HG03095 (cell line): ENCODE measurements around the gene RPIA.
"Not testable (repeated sequence)": the region's sequence is repeated elsewhere in the genome, so short reads cannot be mapped to it uniquely, and the experiment has no call there.

ENCODE experiments used
- ATAC-seq: cut with Tn5 transposase; IDR thresholded peaks from one replicate; pipeline ENCODE4 v1.9.1; 2021; ENCODE audit warnings: moderate library complexity; ENCODE audit not compliant: unreplicated experiment

The RPIA gene

DNA sequence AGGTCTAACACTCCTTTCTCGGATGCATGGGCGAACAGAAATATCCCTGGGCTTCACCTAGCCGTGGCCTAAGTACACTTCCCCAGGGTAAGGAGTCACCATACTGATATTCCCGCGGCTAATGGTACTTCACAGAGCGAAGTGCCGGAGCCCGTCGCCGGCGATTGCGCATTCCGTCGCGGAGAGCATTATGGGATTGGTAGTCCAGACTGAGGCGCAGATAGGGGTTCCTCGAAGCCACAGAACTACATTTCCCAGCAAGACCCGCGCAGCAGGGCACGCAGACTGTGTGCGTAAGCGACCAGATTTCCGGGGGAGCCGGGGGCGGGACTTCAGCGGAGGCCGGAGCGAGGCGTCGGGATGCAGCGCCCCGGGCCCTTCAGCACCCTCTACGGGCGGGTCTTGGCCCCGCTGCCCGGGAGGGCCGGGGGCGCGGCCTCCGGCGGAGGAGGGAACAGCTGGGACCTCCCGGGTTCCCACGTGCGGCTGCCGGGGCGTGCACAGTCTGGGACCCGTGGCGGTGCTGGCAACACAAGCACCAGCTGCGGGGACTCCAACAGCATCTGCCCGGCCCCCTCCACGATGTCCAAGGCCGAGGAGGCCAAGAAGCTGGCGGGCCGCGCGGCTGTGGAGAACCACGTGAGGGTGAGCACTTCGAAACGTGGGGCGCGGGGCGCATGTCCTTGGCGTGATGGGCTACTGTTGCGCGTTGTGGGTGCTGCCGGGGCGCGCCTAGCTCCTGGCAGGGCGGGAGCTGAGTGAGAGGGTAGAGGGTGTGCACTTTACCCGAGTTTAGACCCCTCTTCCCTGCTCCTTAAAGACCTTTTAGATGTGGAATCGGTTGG lies at the start of gene RPIA:
TSS of gene RPIA (plus strand) at position 335 of the 845 bp plus-strand sequence. CDS start at position 361, 26 bp downstream.
- peak; percentile 95 for ATAC-seq

DNA sequence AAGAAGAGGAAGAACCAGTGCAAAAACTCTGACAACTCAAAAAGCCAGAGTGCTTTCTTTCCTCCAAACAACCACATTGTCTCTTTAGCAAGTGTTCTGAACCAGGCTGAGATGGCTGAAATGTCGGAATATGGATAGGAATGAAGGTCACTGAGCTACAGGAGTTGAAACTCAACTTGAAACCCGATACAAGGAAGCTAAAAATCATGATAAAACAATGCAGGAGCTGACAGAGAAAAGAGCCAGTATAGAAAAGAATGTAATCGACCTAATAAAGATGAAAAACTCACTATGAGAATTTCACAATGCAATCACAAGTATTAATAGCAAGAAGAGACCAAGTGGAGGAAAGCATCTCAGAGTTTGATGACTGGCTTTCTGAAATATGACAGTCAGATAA lies 49.2 kb upstream of the RPIA start:
- ATAC-seq, result no peak

DNA sequence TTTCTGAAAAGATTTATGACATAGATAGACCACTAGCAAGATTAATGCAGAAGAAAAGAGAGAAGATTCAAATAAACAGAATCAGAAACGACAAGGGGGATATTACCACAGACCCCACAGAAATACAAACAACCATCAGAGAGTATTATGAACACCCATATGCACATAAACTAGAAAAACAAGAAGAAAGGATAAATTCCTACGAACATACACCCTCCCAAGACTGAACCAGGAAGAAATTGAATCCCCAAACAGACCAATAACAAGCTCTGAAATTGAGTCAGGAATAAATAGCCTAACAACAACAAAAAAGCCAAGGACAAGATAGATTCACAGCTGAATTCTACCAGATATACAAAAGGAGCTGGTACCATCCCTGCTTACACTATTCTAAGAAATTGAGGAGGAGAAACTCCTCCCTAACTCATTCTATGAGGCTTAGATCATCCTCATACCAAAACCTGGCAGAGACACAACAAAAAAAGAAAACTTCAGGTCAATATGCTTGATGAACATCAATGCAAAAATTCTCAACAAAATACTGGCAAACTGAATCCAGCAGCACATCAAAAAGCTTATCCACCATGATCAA lies 46.1 kb upstream of the RPIA start:
- not testable (repeated sequence) for ATAC-seq

DNA sequence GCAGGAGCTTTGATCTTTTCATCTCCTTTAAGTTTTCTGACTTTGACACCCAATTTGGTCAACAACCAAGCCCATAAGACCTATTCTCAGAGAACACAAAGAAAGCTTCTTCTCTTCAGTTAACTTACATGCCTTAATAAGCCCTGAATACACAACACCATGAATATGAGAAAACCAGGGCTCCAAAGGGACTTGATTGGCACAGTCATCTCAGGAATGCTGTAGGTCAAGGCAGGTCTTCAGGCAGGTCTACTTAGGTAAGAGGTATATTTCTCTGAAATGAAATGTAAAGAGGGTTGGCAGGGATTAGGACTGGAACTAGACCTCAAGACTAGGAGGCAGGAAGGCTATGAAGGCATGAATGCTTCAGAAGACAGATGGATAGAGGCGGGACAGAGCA lies 39.8 kb upstream of the RPIA start:
- no peak for ATAC-seq

DNA sequence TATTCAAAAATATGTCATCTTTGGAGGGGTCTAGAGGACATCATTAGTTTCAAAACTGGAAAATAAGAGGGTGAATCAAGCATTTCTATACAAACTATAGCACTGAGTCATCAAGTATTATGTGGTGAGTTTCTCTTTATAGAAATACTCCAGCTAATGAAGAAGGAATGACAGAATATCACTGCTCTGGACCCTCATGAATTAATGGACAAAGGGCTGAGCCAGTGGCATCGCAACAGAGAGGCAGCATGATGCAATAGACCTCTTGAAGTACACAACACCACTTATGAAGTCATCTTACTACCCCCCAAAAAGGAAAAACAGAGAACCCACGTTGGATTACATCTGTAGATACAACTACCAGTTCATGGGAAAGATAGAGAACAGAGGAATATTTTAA lies 36.8 kb upstream of the RPIA start:
- ATAC-seq, result no peak

DNA sequence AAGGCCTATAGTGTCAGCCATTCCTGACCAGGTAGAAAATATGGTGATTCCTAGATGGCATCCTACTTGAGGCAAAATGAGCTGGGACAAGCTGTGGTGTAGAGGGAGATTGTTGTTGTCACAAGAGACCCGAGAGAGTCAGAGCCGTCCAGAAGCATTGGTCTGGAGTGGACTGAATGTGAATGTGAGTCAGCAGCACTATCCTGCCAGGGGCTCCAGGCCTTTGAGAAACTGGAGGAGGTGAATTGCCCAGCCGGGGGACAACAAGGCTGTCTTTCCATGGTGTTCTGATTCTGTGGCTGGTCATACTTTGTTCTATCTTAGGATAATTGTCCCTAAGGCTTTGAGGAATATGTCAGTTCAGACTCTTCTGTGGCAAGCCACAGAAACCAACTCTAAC lies 34.8 kb upstream of the RPIA start:
- ATAC-seq, result no peak

DNA sequence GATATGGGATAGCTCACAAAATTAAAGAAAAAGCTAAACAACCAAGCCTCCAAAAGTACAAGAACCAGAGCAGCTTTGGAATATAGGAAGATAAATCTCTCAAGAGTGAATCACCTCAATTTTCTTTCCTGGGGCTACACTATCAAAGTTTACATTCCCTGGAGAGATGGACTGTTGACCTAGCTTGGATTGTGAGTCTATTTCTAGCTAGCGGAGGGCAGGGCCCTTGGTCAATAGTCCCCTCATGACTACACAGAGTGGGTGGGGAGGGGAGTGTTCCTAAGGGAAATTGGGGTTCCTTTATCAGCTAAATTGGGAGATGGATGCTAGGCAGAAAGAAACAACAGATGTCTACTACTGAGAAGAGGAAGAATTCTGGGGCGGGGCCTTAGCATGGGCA lies 34.3 kb upstream of the RPIA start:
- no peak for ATAC-seq

DNA sequence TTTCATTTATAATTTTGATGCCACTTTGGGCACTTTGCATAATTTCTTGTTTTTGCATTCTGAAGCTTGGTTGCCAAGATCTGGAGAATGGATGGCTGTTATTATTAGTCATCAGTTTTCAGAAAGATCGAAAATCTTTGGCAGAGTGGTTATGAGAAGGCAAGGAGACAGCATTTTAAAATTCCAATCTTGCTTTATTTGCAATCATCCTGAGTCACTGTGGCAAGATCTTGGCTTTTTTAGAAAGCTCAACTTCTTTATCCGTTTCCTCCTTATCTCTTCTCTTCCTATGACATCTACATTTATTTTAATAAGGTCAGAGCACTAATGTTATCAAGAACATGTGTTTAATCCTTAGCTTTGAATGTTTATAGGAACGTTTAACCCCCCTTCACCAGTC lies 33.1 kb upstream of the RPIA start:
- ATAC-seq, result no peak

DNA sequence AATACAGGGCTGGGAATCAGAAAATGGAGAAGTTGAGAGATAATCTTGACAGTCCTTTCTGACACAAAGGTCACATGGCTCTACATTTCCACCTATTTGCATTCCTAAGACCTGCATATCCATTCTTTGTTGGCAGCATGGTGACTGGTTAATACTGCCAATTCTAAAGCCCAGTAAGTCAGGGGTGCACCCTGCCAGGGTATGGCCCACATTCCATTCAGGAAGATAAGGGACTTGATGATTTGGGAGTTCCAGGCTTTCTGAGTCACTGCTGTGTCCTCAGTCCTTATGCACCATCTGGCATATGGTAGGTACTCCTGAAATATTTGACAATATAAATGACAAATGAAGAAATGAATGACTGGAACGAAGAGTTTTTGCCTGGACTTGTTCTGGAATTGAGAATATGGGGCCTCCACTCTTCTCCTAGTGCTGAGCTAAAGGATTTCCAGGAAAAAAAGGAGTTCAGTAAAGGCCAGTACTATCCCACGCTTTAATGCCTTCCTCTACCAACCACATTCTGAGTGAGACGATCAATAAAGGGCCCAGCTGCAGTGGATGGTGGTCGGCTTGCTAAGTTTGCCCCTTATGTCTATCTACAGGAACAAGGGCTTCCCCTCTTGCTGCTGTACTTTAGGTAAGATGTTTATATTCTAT lies 32.5 kb upstream of the RPIA start:
- ATAC-seq, result no peak

DNA sequence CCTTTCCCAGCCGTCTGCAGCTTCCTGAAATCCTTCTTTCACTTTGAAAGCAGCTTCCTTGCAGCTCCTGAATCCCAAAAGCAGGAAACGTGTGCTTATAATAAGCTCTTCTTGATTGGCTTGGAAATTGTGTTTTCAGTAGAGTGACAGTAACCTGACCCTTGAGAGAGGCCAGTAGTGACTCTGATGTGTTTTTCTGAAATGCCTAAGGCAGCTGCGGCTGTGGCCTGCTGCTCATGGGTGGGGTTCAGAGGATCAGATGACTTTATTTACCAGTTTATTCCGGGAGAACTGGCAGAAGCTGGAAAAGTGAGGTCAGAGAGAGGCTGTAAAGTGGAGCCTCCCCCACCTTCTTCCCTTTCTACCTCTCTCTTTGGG lies 31.9 kb upstream of the RPIA start:
- ATAC-seq, result no peak

DNA sequence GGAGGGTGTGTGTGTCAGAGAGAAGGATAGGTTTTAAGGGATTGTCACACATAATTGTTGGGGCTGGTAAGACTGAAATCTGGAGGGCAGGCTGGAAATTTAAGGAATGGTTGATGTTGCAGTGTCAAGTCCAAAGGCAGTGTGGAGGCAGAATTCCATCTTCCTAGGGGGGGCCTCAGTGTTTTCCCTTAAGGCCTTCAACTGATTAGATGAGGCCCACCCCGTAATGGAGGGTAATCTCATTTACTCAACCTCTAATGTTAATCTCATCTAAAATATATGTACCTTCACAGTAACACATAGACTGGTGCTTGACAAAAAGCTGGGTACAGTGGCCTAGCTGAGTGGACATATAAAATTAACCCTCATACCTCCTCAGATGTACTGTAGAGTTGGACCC lies 30.9 kb upstream of the RPIA start:
- ATAC-seq, result no peak

DNA sequence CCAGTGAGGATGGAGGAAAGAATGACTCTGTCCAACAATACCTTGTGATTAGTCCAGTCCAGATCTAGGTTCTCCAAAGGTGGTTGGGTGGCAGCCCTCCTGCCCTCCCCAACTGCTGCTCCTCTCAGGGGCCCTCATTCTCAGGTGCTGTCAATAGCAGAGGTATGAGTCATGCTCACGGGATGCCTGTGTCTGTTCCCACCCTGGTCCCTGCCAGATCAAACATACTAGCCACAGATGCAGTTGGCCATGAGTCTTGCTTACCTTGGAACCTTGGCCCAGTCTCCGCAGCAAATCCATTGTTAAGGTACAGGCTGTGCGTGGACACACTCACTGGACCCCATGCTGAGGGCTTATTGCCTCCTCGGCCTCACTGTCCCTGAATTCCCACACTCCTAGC lies 24.9 kb upstream of the RPIA start:
- no peak for ATAC-seq

DNA sequence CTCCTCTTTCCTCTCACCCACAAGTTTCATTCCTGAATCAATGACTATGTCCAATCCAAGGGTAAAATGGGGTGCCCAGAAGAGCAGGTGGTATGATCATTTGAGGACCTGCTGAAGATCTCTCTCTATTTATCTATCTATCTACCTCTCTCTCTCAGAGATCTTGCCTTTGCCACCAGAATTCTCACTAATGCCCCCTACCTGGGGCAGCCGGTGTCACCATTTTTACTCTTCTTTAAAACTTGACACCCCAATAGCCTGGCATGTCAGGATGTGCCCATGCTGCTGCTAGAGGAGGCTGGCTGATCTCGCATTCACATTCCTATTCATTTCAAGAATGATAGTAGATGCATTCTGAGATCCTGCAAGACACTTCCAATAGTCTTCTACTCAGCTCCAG lies 24.3 kb upstream of the RPIA start:
- ATAC-seq, result no peak

DNA sequence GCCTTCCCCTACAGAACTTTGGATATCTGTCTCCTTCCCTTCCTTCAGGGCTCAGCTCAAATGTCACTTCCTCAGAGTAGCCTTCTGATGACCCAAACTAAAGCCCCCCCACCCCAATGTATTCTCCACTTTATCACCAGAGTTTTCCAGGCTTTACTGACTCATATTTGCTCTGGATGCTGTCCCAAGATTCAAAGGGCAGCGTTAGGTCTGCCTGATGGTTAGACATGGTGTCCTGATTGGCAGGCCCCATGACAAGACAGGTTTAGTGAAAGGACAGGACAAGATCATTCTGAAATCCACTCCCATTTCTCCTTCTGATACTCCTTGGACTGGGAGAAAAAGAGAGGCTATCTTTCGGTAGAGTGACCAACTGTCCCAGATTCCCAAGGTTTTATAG lies 22.6 kb upstream of the RPIA start:
- ATAC-seq, result no peak

DNA sequence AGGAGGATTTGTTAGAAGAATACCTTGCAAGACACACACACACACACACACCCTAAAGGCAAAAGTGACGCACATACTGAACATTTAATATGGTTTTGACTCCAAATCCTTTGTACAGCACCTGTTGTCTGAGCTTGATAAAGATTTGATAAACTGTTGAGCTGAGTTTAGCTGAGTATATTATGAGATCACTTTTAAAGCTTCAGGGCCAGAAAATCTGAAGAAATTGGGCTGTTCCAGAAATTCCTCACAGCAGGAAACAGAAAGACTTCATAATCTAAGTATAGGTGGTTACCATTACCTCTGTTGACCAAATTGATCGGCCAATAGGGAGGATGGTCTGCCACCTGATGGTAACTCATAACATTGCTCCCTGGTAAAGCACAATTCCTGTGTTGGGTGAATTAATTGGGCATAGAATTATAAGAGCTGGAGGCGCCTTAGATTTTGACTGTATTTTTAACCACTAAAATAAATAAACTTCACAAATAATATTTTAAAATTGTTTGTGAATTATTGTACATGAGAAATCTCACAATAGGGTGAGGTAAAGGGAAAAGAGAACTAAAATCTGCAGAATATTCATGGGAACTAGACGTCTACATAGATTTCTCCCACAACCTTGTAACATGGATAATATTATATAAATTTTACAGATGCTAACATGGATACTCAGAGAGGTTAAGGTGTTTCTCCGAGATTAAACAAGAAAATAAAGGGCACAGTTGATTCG lies 21.8 kb upstream of the RPIA start:
- peak; percentile 67 for ATAC-seq

DNA sequence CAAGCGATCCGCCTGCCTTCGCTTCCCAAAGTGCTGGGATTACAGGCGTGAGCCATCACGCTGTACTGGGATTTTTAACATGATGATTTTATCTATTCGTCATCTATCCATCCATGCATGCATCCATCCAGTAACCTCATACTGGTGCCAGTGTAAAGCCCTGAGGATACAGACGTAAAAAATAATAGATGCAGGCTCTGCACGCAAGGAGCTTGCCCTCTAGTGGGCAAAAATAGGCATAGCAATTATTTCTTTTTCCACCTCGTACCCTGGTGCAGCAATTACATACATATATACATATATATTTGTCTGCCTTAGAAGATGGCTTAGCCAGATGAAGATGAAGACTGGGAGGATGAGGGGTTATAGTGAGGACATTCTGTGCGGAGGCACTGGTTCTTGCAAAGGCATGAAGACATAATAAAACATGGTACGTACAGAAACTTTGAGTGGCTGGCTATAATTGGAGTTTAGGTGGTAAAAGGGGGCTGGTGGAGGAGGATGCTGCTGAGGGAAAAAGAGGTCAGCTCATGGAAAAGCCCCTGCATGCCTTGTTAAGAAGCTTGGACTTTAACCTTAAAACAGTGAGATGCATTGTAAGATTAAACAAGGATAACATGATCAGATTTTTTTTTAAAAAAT lies 19.6 kb upstream of the RPIA start:
- ATAC-seq, result peak; percentile 50

DNA sequence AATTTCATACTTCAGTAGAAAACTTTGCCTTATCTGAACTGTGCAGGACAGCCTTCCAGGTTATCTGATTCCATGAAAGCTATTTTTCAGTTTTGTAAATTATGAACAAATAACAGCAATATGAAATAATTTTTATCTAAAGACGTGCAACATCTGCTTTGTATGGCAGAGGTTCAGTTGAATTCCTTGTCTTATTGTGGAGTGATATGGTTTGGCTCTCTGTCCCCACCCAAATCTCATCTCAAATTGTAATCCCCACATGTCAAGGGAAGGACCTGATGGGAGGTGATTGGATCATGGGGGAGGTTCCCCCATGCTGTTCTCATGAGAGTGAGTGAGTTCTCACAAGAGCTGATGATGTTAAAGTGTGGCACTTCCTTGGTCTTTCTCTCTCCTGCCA lies 18.1 kb upstream of the RPIA start:
- no peak for ATAC-seq

DNA sequence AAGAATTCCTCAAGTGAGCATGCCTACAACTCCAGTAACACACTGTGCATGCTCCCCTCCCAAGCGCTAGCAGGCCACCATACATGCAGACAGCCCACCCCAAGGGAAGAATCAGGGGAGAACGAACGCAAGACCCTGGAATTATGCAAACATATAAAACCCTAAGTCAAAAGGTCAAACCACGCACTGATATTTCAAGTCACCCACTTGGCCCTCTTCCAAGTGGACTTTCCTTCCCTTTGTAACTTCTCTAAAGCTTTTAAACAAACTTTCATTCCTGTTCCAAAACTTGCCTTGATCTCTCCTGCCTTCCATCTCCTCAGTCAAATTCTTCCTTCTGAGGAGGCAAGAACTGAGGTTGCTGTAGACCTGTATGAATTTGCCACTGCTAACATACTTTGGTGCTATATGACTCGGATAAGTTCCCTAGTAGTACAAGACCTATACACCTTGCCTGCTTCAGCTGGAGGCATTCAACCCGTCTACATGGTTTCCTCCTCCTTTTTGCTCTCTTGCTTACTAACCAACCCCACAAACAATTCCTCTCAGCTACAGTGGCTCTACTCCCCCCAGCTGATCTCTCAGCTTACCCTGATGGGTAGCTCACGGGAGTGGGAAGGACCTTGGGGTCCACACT lies 11.1 kb upstream of the RPIA start:
- no peak for ATAC-seq

DNA sequence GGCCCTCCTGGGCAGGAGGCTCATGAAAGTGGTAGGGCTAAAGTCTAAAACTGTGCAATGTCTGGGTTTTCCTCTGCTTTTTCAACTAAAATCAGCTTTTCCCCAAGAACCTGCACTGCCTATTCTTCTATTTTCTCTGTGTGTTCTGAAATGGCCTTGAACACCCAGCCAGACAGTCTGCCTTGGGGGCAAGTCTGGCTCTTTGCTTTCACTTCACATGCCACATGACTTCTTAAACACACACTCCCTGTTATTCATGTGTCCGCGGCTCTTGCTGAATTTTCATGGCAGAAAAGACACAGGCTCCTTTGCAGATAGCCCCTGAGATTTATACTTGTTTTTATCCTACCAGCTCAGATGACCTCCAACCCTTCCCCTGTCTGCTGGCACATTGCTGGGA lies 10.6 kb upstream of the RPIA start:
- no peak for ATAC-seq

DNA sequence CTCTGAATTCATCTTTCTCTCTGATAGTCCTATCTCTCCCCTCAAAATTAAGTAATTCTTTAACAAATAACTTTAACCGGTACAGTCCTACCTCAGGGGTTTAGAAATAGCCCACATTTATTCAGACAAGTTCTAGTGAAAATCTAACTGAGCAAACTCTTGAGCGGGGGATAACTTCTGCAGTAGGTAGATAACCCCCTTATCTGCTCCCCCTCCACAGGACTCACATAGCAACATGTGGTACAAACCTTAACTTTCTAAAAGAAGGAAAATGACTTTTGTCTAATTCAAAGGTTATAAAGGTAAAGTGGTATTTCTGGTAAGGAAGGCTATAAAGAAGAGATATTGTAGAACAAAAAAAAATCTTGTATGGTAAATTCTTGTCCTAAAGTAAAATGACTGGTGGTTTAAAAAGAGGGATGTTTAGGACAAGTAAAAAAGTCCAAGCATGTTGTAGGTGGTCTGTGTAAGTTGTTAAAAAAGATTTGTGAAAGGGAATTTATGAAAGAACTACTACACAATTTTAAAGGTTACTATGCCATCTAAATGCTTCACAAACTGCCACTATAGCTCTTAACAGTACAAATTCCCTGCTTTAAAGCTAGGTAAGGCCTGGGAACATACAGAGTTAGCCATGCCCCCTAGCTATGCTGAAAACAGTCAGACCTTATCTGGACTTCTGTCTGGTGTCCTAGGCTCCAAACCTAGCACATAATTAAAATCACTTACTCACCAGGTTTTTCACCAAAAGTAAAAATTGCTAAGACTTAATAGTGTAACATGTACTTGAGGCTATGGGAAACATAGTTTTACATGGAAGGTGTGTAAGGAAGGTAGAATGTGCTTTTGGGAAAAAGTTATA lies 8.1 kb upstream of the RPIA start:
- no peak for ATAC-seq
